ENCODE measurements around the gene NLRC5. TPM values are rescaled to one million over a fixed set of nuclear protein-coding genes. Genes with fewer than 3 reads are reported as not detected.

Gene NLRC5
- total RNA-seq, 1 experiment from 2014 or later, result 2.4 TPM

GRCh38 chr16:56980792-56981724 is 8.3 kb upstream of the NLRC5 start:
- no peak overlapping the region for H2AK5ac ChIP-seq (ENCODE audit: insufficient read length, low read length)
- H3K9ac ChIP-seq (ENCODE audit: extremely low read depth, insufficient read length, low read length), result no peak overlapping the region
- H3K9me3 ChIP-seq (ENCODE audit: control insufficient read depth, low read depth, low read length), result no peaks in the 10 kb centered on the region
- no peaks in the 10 kb centered on the region for H3K27me3 ChIP-seq (ENCODE audit: insufficient read depth, low read length)
- H3K4me2 ChIP-seq (ENCODE audit: insufficient read depth, insufficient read length, low read length), result no peak overlapping the region
- no peak for DNase-seq
- no peaks in the 10 kb centered on the region; the same call in none of the 2 replicates for H3K27me3 Mint-ChIP-seq (ENCODE audit: low read depth)
- WGBS (ENCODE audit: extremely low coverage, insufficient read length, low lambda C conversion rate), result no CpG with 5 or more reads among the region's 16 CpGs
- no peak overlapping the region for H2BK20ac ChIP-seq (ENCODE audit: low read depth, low read length, poor library complexity, severe bottlenecking)
- no peaks in the 10 kb centered on the region for H3K36me3 Mint-ChIP-seq (ENCODE audit: insufficient read depth in 1 of 3, low read depth in 3 of 3)
- H4K5ac ChIP-seq (ENCODE audit: insufficient read length, low read depth, low read length), result no peak overlapping the region
- H4K91ac ChIP-seq (ENCODE audit: insufficient read length, low read depth, low read length), result no peak overlapping the region
- H2BK120ac ChIP-seq (ENCODE audit: low read depth, low read length, poor library complexity, severe bottlenecking), result no peak overlapping the region
- no peaks in the 10 kb centered on the region for H3K79me1 ChIP-seq (ENCODE audit: insufficient read depth, low read depth, low read length, poor library complexity, severe bottlenecking)
- no peak overlapping the region for H3K23ac ChIP-seq (ENCODE audit: insufficient read length, low read depth, low read length)
- no peak overlapping the region for H3T11ph ChIP-seq (ENCODE audit: low read length)
- no peak overlapping the region for H2BK12ac ChIP-seq (ENCODE audit: insufficient read length, low read depth, low read length)
- TF ChIP-seq CTCF (conservative IDR thresholded peaks at IDR 0.05), result no peak
- no peaks in the 10 kb centered on the region for H4K20me1 ChIP-seq (ENCODE audit: control insufficient read depth, insufficient read depth, insufficient read length)
- no peaks in the 10 kb centered on the region for H3K79me2 ChIP-seq (ENCODE audit: insufficient read depth, low read length)
- H2AFZ ChIP-seq (ENCODE audit: low read length), result no peak overlapping the region
- H3K14ac ChIP-seq (ENCODE audit: insufficient read depth, low read length), result no peak overlapping the region
- no peak overlapping the region for H4K8ac ChIP-seq (replicated peaks; ENCODE audit: insufficient read length, low read depth, low read length)
- peaks cover 12 to 29% of the 10 kb centered on the region in 2 experiments for H3K4me1 Mint-ChIP-seq
- no peak overlapping the region for H3K4me3 Mint-ChIP-seq
- H2BK15ac ChIP-seq (ENCODE audit: low read depth, low read length), result no peak overlapping the region
- no peaks in the 10 kb centered on the region for H3K9me3 Mint-ChIP-seq
- no peak overlapping the region for H3K18ac ChIP-seq (ENCODE audit: insufficient read length, low read depth, low read length)
- H3K4ac ChIP-seq (ENCODE audit: low read depth, low read length), result no peak overlapping the region
- no peak overlapping the region for H3K27ac Mint-ChIP-seq
- no peaks in the 10 kb centered on the region for H3K4me1 ChIP-seq (ENCODE audit: insufficient read depth, low read length)
- H2BK5ac ChIP-seq (ENCODE audit: insufficient read length, low read length), result no peak overlapping the region
- no peak overlapping the region for H3K27ac ChIP-seq (ENCODE audit: insufficient read length, low read depth, low read length)
- no peaks in the 10 kb centered on the region for H3K23me2 ChIP-seq (ENCODE audit: insufficient read length, low read depth, low read length, poor library complexity, severe bottlenecking)
- no peak overlapping the region for H3K56ac ChIP-seq (ENCODE audit: insufficient read length, low read depth, low read length)

All from H9 (cell line).